SU-DHL-6 (cell line): ENCODE data around the gene RHOG.
A peak's percentile ranks its signal among the peaks of the same experiment; 100 is the strongest.
"Not testable (repeated sequence)": the region's sequence is repeated elsewhere in the genome, so short reads cannot be mapped to it uniquely, and the experiment has no call there.

ENCODE experiments used
- H2AFZ ChIP-seq: fragments of 200-600 bp; sonication (generic); 2 replicates; pipeline ENCODE4 v1.6.1; 2014; ENCODE audit warnings: low read depth, mild to moderate bottlenecking, moderate library complexity, mixed read lengths, antibody characterized with exemption, low read length; ENCODE audit not compliant: severe bottlenecking
- H3F3A ChIP-seq: fragments of 200-600 bp; shearing (Covaris generic); 2 replicates; pipeline ENCODE4 v1.6.0; 2016; ENCODE audit warnings: antibody characterized with exemption, mild to moderate bottlenecking; ENCODE audit not compliant: insufficient read depth
- H3K27ac ChIP-seq: fragments of 200-600 bp; sonication (generic); 2 replicates; pipeline ENCODE4 v1.5.1; 2016; ENCODE audit warnings: low read depth, mild to moderate bottlenecking, low read length, moderate library complexity, mixed read lengths
- H3K27me3 ChIP-seq: fragments of 200-600 bp; sonication (generic), shearing (Covaris generic); 2 replicates; pipeline ENCODE4 v1.6.0; 2014; ENCODE audit warnings: mild to moderate bottlenecking, low read length
- H3K36me3 ChIP-seq: fragments of 200-600 bp; sonication (generic); 2 replicates; pipeline ENCODE4 v1.6.1; 2014; ENCODE audit warnings: mild to moderate bottlenecking, low read length, mixed read lengths
- H3K4me2 ChIP-seq: fragments of 300-600, 200-600 bp; shearing (Covaris generic), sonication (generic); 2 replicates; pipeline ENCODE4 v1.6.0; 2014; ENCODE audit warnings: low read length, low read depth, mild to moderate bottlenecking; ENCODE audit not compliant: poor library complexity, severe bottlenecking
- H3K4me3 ChIP-seq: fragments of 200-600 bp; sonication (generic); 2 replicates; pipeline ENCODE4 v1.5.1; 2014; ENCODE audit warnings: antibody characterized with exemption, low read length, mild to moderate bottlenecking, mixed read lengths; ENCODE audit not compliant: insufficient read depth, poor library complexity, severe bottlenecking
- H3K79me2 ChIP-seq: fragments of 200-600 bp; sonication (generic); 2 replicates; pipeline ENCODE4 v1.6.1; 2014; ENCODE audit warnings: mild to moderate bottlenecking, low read length, moderate library complexity; ENCODE audit not compliant: insufficient read depth
- H3K9ac ChIP-seq: fragments of 200-600 bp; sonication (generic); 2 replicates; pipeline ENCODE4 v1.7.0; 2014; ENCODE audit warnings: mild to moderate bottlenecking, low read length
- H3K9me2 ChIP-seq: fragments of 200-600 bp; sonication (generic); replicated peaks from 2 replicates; pipeline ENCODE4 v1.6.1; 2014; ENCODE audit warnings: low read length; ENCODE audit not compliant: insufficient read depth
- H3K9me3 ChIP-seq: fragments of 200-600 bp; sonication (generic); 2 replicates; pipeline ENCODE4 v1.6.1; 2014; ENCODE audit warnings: low read length, mixed read lengths; ENCODE audit not compliant: insufficient read depth
- H4K20me1 ChIP-seq: fragments of 200-600 bp; sonication (generic); 2 replicates; pipeline ENCODE4 v1.6.1; 2014; ENCODE audit warnings: low read depth, mild to moderate bottlenecking, antibody characterized with exemption, low read length, moderate library complexity, mixed read lengths
- CTCF ChIP-seq: fragments of 200-600 bp; sonication (generic); IDR thresholded peaks from one replicate; pipeline ENCODE4 v1.5.1; 2017; ENCODE audit warnings: antibody characterized with exemption, mild to moderate bottlenecking, low read length, moderate library complexity; ENCODE audit not compliant: insufficient read depth, poor library complexity, severe bottlenecking
- EZH2phosphoT487 ChIP-seq: fragments of 200-600 bp; sonication (generic), shearing (Covaris generic); conservative IDR thresholded peaks from 2 replicates; pipeline ENCODE4 v1.6.1; 2018; ENCODE audit warnings: mild to moderate bottlenecking, antibody characterized with exemption, low read length, moderate library complexity, mixed read lengths

Gene RHOG

GRCh38 chr11:3796002-3796311 lies 44.8 kb downstream of the RHOG start:
- Histone ChIP-seq H3K4me3 (peak overlapping the region; percentile 87), H3K9me3 (no peaks in the 10 kb centered on the region), H3K79me2 (peaks cover 64% of the 10 kb centered on the region), H3K9me2 (no peaks in the 10 kb centered on the region), H3K4me2 (peak overlapping the region; percentile 64), H4K20me1 (peaks cover 34% of the 10 kb centered on the region), H3K27ac (no peak overlapping the region), H3K36me3 (peaks cover 24% of the 10 kb centered on the region), H2AFZ (no peak overlapping the region), H3K9ac (peak overlapping the region; percentile 95), H3F3A (0 out of 2 replicates have a peak, but pooled peaks cover 10% of the 10 kb centered on the region), H3K27me3 (no peaks in the 10 kb centered on the region)
- no peak for TF ChIP-seq EZH2phosphoT487
- TF ChIP-seq CTCF = no peak

GRCh38 chr11:3795131-3796001 lies 45.4 kb downstream of the RHOG start:
- Histone ChIP-seq H3K9ac (peak overlapping the region; percentile 95), H3F3A (0 out of 2 replicates have a peak, but pooled peaks cover 10% of the 10 kb centered on the region), H3K27ac (no peak overlapping the region), H3K27me3 (no peaks in the 10 kb centered on the region), H3K4me3 (peak overlapping the region; percentile 87), H4K20me1 (peaks cover 37% of the 10 kb centered on the region), H3K79me2 (peaks cover 70% of the 10 kb centered on the region), H3K9me2 (no peaks in the 10 kb centered on the region), H3K9me3 (no peaks in the 10 kb centered on the region), H3K4me2 (peak overlapping the region; percentile 64), H3K36me3 (peaks cover 24% of the 10 kb centered on the region), H2AFZ (no peak overlapping the region)
- TF ChIP-seq CTCF (no peak), EZH2phosphoT487 (no peak)

- H2AFZ ChIP-seq, H3K27ac ChIP-seq, H3K9ac ChIP-seq, H3K4me3 ChIP-seq, H3K27me3 ChIP-seq, H3F3A ChIP-seq, H3K9me3 ChIP-seq, H3K9me2 ChIP-seq, H3K4me2 ChIP-seq: not testable (repeated sequence)
- H3K36me3 ChIP-seq = peaks cover 24% of the 10 kb centered on the region
- peaks cover 46% of the 10 kb centered on the region for H4K20me1 ChIP-seq
- H3K79me2 ChIP-seq = peaks cover 80% of the 10 kb centered on the region
These were observed 46.4 kb downstream of the RHOG start for GRCh38 chr11:3794387-3794786.

GRCh38 chr11:3786781-3787428 lies 53.9 kb downstream of the RHOG start:
- Histone ChIP-seq H3K4me3 (no peak overlapping the region), H3K9me2 (no peaks in the 10 kb centered on the region), H3K27ac (no peak overlapping the region), H3K9ac (no peak overlapping the region), H3K4me2 (no peak overlapping the region), H2AFZ (no peak overlapping the region), H3K36me3 (peaks cover 16% of the 10 kb centered on the region; the same call in 1 of the 2 replicates), H3K79me2 (peaks cover 100% of the 10 kb centered on the region), H4K20me1 (peaks cover 60% of the 10 kb centered on the region), H3K27me3 (no peaks in the 10 kb centered on the region), H3F3A (peaks cover 20% of the 10 kb centered on the region; the same call in 1 of the 2 replicates), H3K9me3 (no peaks in the 10 kb centered on the region)
- TF ChIP-seq CTCF = no peak
- no peak for TF ChIP-seq EZH2phosphoT487
